AG08396 (cell line): ENCODE results near the gene SLC4A4.

Experiments
- DNase-seq: peaks from one replicate; pipeline ENCODE4 v3.0.0; 2012; ENCODE audit warnings: low spot score, mixed read lengths

Gene SLC4A4

GRCh38 chr4:71604785-71605184 is 266.0 kb downstream of the SLC4A4 start:
- DNase-seq = no peak

- no peak for DNase-seq
Observed at GRCh38 chr4:71607109-71607508, 268.3 kb downstream of the SLC4A4 start.

- peak; percentile 7 for DNase-seq
Observed at GRCh38 chr4:71607780-71608677, 269.2 kb downstream of the SLC4A4 start.

- DNase-seq = no peak
Observed at GRCh38 chr4:71608678-71609071, 269.9 kb downstream of the SLC4A4 start.

- no peak for DNase-seq
Observed at GRCh38 chr4:71609167-71609566, 270.3 kb downstream of the SLC4A4 start.

- DNase-seq = no peak
Observed at GRCh38 chr4:71609651-71610050, 270.8 kb downstream of the SLC4A4 start.

- no peak for DNase-seq
Observed at GRCh38 chr4:71614621-71615020, 275.8 kb downstream of the SLC4A4 start.

GRCh38 chr4:71616168-71616811 is 277.5 kb downstream of the SLC4A4 start:
- no peak for DNase-seq
